ENCODE data around the gene PURA.

The PURA gene

DNA sequence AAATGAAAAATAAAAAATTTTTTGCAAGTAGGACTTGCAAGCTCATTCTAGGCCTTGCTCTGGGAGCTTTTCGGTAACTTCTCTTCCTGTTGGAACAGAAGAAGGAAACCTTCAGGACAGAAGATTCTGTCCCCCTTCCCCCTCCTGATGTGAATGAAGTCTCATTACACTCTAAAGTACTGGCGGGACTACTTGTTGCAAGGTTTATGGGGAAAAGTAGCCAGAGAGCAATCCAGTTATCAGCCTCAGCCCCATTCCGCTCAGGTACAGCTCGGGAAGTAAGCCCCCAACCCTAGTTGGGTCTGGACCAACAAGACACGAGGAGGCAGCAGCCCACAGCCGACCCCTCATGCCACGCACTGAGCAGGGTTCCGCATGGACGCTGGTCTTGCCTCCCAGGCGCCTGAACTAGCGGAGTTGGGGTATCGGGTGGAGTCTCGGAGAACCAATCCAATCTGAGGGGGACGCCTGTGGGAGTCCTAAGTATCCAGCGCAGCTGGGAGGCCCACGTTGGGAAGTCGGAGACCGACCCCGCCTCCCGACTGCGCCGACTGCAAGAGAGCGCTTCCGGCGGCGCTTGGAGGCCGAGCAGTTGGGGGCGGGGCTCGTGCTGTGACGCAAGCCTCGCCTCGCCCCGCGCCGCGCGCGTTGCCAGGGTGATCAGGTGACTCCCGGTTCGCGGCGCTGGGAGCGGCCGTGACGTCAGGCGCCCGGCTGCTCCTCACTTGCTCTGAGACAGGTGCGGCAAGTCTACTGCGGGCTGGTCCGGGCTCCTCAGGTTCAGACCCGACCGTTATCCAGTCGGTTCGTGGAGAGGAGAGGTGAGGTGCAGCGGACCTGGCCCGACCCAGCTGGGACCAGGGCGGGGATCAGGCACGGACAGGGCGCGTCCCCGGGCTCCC, 60.8 kb downstream of the PURA start, which contains the start of gene CYSTM1:
TSS of gene CYSTM1 (plus strand) at position 724 of the 902 bp plus-strand sequence. CDS start 19,278 bp downstream, outside the sequence.
- Histone ChIP-seq H3K27ac (peak within 1 kb of the TSS; percentile 95), H3K4me1 (ENCODE audit: control insufficient read depth in 1 of 2, insufficient read depth in 1 of 2, low read depth in 1 of 2, low read length in 1 of 2) (peaks cover 39 to 40% of the 10 kb centered on the region in 2 experiments), H3K9me3 (no peaks in the 10 kb centered on the region), H3K36me3 (no peaks in the 10 kb centered on the region), H3K4me3 (ENCODE audit: low read depth in 1 of 2, low read length in 1 of 2) (peak within 1 kb of the TSS; percentile 62 to 67), H3K27me3 (no peaks in the 10 kb centered on the region)
- peak; percentile 46 for TF ChIP-seq CTCF (IDR thresholded peaks at IDR 0.05)
